ENCODE measurements around the gene PRDM16.

- TF ChIP-seq, protein P1, sequence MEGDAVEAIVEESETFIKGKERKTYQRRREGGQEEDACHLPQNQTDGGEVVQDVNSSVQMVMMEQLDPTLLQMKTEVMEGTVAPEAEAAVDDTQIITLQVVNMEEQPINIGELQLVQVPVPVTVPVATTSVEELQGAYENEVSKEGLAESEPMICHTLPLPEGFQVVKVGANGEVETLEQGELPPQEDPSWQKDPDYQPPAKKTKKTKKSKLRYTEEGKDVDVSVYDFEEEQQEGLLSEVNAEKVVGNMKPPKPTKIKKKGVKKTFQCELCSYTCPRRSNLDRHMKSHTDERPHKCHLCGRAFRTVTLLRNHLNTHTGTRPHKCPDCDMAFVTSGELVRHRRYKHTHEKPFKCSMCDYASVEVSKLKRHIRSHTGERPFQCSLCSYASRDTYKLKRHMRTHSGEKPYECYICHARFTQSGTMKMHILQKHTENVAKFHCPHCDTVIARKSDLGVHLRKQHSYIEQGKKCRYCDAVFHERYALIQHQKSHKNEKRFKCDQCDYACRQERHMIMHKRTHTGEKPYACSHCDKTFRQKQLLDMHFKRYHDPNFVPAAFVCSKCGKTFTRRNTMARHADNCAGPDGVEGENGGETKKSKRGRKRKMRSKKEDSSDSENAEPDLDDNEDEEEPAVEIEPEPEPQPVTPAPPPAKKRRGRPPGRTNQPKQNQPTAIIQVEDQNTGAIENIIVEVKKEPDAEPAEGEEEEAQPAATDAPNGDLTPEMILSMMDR (IDR thresholded peaks at IDR 0.05) = no peak
- TF ChIP-seq RAD21 (IDR thresholded peaks at IDR 0.05; ENCODE audit: low read length) = no peak
- TF ChIP-seq POLR2AphosphoS5 (IDR thresholded peaks at IDR 0.05; ENCODE audit: low read depth, low read length) = no peak
- TF ChIP-seq, protein P2, sequence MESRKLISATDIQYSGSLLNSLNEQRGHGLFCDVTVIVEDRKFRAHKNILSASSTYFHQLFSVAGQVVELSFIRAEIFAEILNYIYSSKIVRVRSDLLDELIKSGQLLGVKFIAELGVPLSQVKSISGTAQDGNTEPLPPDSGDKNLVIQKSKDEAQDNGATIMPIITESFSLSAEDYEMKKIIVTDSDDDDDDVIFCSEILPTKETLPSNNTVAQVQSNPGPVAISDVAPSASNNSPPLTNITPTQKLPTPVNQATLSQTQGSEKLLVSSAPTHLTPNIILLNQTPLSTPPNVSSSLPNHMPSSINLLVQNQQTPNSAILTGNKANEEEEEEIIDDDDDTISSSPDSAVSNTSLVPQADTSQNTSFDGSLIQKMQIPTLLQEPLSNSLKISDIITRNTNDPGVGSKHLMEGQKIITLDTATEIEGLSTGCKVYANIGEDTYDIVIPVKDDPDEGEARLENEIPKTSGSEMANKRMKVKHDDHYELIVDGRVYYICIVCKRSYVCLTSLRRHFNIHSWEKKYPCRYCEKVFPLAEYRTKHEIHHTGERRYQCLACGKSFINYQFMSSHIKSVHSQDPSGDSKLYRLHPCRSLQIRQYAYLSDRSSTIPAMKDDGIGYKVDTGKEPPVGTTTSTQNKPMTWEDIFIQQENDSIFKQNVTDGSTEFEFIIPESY (IDR thresholded peaks at IDR 0.05; ENCODE audit: borderline replicate concordance, low read depth) = no peak
- TF ChIP-seq RXRA (IDR thresholded peaks at IDR 0.05; ENCODE audit: borderline replicate concordance, low read depth) = no peak
Observed at GRCh38 chr1:3070309-3070643, 1.3 kb downstream of the PRDM16 start.

Measured in SK-N-SH (cell line).